ENCODE data around the gene UNC45A. TPM values are rescaled to one million over a fixed set of nuclear protein-coding genes. Genes with fewer than 3 reads are reported as not detected.

UNC45A gene
- total RNA-seq, 1 donor from 2014 or later, result 102 TPM

GRCh38 chr15:90909976-90910375, 25.1 kb upstream of the UNC45A start:
- DNase-seq (ENCODE audit: low spot score), result no peak
- H3K27ac Mint-ChIP-seq (ENCODE audit: unreplicated experiment), result no peak overlapping the region
- H3K9me3 Mint-ChIP-seq (ENCODE audit: unreplicated experiment), result no peaks in the 10 kb centered on the region
- peaks cover 5% of the 10 kb centered on the region for H3K27me3 Mint-ChIP-seq (ENCODE audit: unreplicated experiment)
- H3K36me3 Mint-ChIP-seq (ENCODE audit: low read depth, unreplicated experiment), result peaks cover 29% of the 10 kb centered on the region
- TF ChIP-seq CTCF (IDR thresholded peaks at IDR 0.05; ENCODE audit: unreplicated experiment), result no peak
- H3K4me3 Mint-ChIP-seq (ENCODE audit: unreplicated experiment), result no peak overlapping the region
- H3K4me1 Mint-ChIP-seq (ENCODE audit: unreplicated experiment), result no peaks in the 10 kb centered on the region

- Mint-ChIP-seq H3K9me3 (ENCODE audit: unreplicated experiment) (no peaks in the 10 kb centered on the region), H3K27me3 (ENCODE audit: unreplicated experiment) (peaks cover 5% of the 10 kb centered on the region), H3K4me3 (ENCODE audit: unreplicated experiment) (no peak overlapping the region), H3K27ac (ENCODE audit: unreplicated experiment) (no peak overlapping the region), H3K4me1 (ENCODE audit: unreplicated experiment) (no peaks in the 10 kb centered on the region), H3K36me3 (ENCODE audit: low read depth, unreplicated experiment) (peaks cover 31% of the 10 kb centered on the region)
- no peak for DNase-seq (ENCODE audit: low spot score)
- TF ChIP-seq CTCF (IDR thresholded peaks at IDR 0.05; ENCODE audit: unreplicated experiment), result no peak
Measured at GRCh38 chr15:90910441-90911301, 24.4 kb upstream of the UNC45A start.

- Mint-ChIP-seq H3K27ac (ENCODE audit: unreplicated experiment) (no peak overlapping the region), H3K27me3 (ENCODE audit: unreplicated experiment) (peaks cover 4% of the 10 kb centered on the region), H3K4me3 (ENCODE audit: unreplicated experiment) (no peak overlapping the region), H3K36me3 (ENCODE audit: low read depth, unreplicated experiment) (peaks cover 28% of the 10 kb centered on the region), H3K9me3 (ENCODE audit: unreplicated experiment) (no peaks in the 10 kb centered on the region), H3K4me1 (ENCODE audit: unreplicated experiment) (no peaks in the 10 kb centered on the region)
- no peak for DNase-seq (ENCODE audit: low spot score)
- TF ChIP-seq CTCF (IDR thresholded peaks at IDR 0.05; ENCODE audit: unreplicated experiment), result no peak
Measured at GRCh38 chr15:90911302-90911623, 23.8 kb upstream of the UNC45A start.

- Mint-ChIP-seq H3K36me3 (ENCODE audit: low read depth, unreplicated experiment) (peaks cover 35% of the 10 kb centered on the region), H3K9me3 (ENCODE audit: unreplicated experiment) (no peaks in the 10 kb centered on the region), H3K27ac (ENCODE audit: unreplicated experiment) (no peak overlapping the region), H3K27me3 (ENCODE audit: unreplicated experiment) (peaks cover 7% of the 10 kb centered on the region), H3K4me1 (ENCODE audit: unreplicated experiment) (no peaks in the 10 kb centered on the region), H3K4me3 (ENCODE audit: unreplicated experiment) (no peak overlapping the region)
- no peak for TF ChIP-seq CTCF (IDR thresholded peaks at IDR 0.05; ENCODE audit: unreplicated experiment)
- DNase-seq (ENCODE audit: low spot score), result no peak
Measured at GRCh38 chr15:90911906-90912769, 22.9 kb upstream of the UNC45A start.

GRCh38 chr15:90912770-90913075, 22.4 kb upstream of the UNC45A start:
- peaks cover 5% of the 10 kb centered on the region for H3K27me3 Mint-ChIP-seq (ENCODE audit: unreplicated experiment)
- no peaks in the 10 kb centered on the region for H3K4me1 Mint-ChIP-seq (ENCODE audit: unreplicated experiment)

More at GRCh38 chr15:90912770-90913075, 22.4 kb upstream of the UNC45A start:
- DNase-seq (ENCODE audit: low spot score), result no peak
- TF ChIP-seq CTCF (IDR thresholded peaks at IDR 0.05; ENCODE audit: unreplicated experiment), result no peak
- no peaks in the 10 kb centered on the region for H3K9me3 Mint-ChIP-seq (ENCODE audit: unreplicated experiment)
- H3K4me3 Mint-ChIP-seq (ENCODE audit: unreplicated experiment), result no peak overlapping the region
- H3K36me3 Mint-ChIP-seq (ENCODE audit: low read depth, unreplicated experiment), result peaks cover 36% of the 10 kb centered on the region
- no peak overlapping the region for H3K27ac Mint-ChIP-seq (ENCODE audit: unreplicated experiment)

Data from endothelial cell (in vitro differentiated cells).